Neural crest cell (in vitro differentiated cells): ENCODE results near the gene WAPL. TPM values are rescaled to one million over a fixed set of nuclear protein-coding genes. Genes with fewer than 3 reads are reported as not detected.

Experiments
- DNase-seq: peaks from one replicate; pipeline ENCODE4 v3.0.0; 2021; ENCODE audit warnings: low read depth, mixed read lengths, low spot score
- H3K27ac Mint-ChIP-seq: one replicate; pipeline ENCODE4 v1.8.0; 2021; ENCODE audit warnings: mild to moderate bottlenecking, mixed read lengths; ENCODE audit not compliant: unreplicated experiment
- H3K27me3 Mint-ChIP-seq: 2 replicates; pipeline ENCODE4 v1.8.0; 2021; ENCODE audit warnings: low read depth, mild to moderate bottlenecking, mixed read lengths
- H3K36me3 Mint-ChIP-seq: 2 replicates; pipeline ENCODE4 v1.8.0; 2021; ENCODE audit warnings: low read depth, mild to moderate bottlenecking, mixed read lengths
- H3K4me1 Mint-ChIP-seq: 2 replicates; pipeline ENCODE4 v1.8.0; 2021; ENCODE audit warnings: mixed read lengths
- H3K4me3 Mint-ChIP-seq: one replicate; pipeline ENCODE4 v1.8.0; 2021; ENCODE audit warnings: mild to moderate bottlenecking, mixed read lengths
- H3K9me3 Mint-ChIP-seq: 2 replicates; pipeline ENCODE4 v1.8.0; 2021; ENCODE audit warnings: mixed read lengths
- CTCF ChIP-seq: fragments of 200-600 bp; sonication (generic); conservative IDR thresholded peaks from 2 replicates; pipeline ENCODE4 v1.5.0; 2021; ENCODE audit warnings: antibody characterized with exemption, mild to moderate bottlenecking
- total RNA-seq: library from RNA; stranded (reverse); gene quantifications from 2 replicates; pipeline ENCODE4 v1.2.1, GENCODE V29; 2021

WAPL gene
- total RNA-seq, 1 donor from 2014 or later = 54.0 TPM

- Mint-ChIP-seq H3K27me3 (no peaks in the 10 kb centered on the region), H3K4me3 (no peak overlapping the region), H3K4me1 (no peaks in the 10 kb centered on the region), H3K27ac (no peak overlapping the region), H3K36me3 (peaks cover 23% of the 10 kb centered on the region), H3K9me3 (no peaks in the 10 kb centered on the region)
- no peak for DNase-seq
- TF ChIP-seq CTCF = no peak
Observed at GRCh38 chr10:86443069-86443468, 78.5 kb downstream of the WAPL start.

GRCh38 chr10:86440874-86441843, 80.4 kb downstream of the WAPL start:
- TF ChIP-seq CTCF = no peak
- DNase-seq = no peak
- Mint-ChIP-seq H3K27me3 (no peaks in the 10 kb centered on the region), H3K9me3 (no peaks in the 10 kb centered on the region), H3K4me3 (no peak overlapping the region), H3K4me1 (no peaks in the 10 kb centered on the region), H3K27ac (no peak overlapping the region), H3K36me3 (peaks cover 22% of the 10 kb centered on the region)

- Mint-ChIP-seq H3K4me1 (no peaks in the 10 kb centered on the region), H3K27me3 (no peaks in the 10 kb centered on the region), H3K4me3 (no peak overlapping the region), H3K9me3 (no peaks in the 10 kb centered on the region), H3K27ac (no peak overlapping the region), H3K36me3 (peaks cover 21% of the 10 kb centered on the region)
- no peak for DNase-seq
- no peak for TF ChIP-seq CTCF
Observed at GRCh38 chr10:86439544-86439943, 82.0 kb downstream of the WAPL start.

GRCh38 chr10:86438091-86438749, 83.4 kb downstream of the WAPL start:
- Mint-ChIP-seq H3K27me3 (no peaks in the 10 kb centered on the region), H3K9me3 (no peaks in the 10 kb centered on the region), H3K4me3 (no peak overlapping the region), H3K27ac (no peak overlapping the region), H3K36me3 (peaks cover 18% of the 10 kb centered on the region), H3K4me1 (no peaks in the 10 kb centered on the region)
- TF ChIP-seq CTCF = no peak
- no peak for DNase-seq

GRCh38 chr10:86437447-86437846, 84.1 kb downstream of the WAPL start:
- no peak overlapping the region for H3K27ac Mint-ChIP-seq
- TF ChIP-seq CTCF = no peak
- H3K27me3 Mint-ChIP-seq = no peaks in the 10 kb centered on the region
- no peak overlapping the region for H3K4me3 Mint-ChIP-seq
- H3K36me3 Mint-ChIP-seq = peaks cover 18% of the 10 kb centered on the region
- no peak for DNase-seq
- no peaks in the 10 kb centered on the region for H3K4me1 Mint-ChIP-seq
- H3K9me3 Mint-ChIP-seq = no peaks in the 10 kb centered on the region
